HG03469 (cell line): ENCODE results near the gene TXNIP.

Experiments
- ATAC-seq: cut with Tn5 transposase; IDR thresholded peaks from one replicate; pipeline ENCODE4 v1.9.1; 2021; ENCODE audit warnings: mild to moderate bottlenecking, moderate library complexity, moderate number of reproducible peaks; ENCODE audit not compliant: unreplicated experiment

The TXNIP gene

GRCh38 chr1:146012703-146013558 is 16.6 kb upstream of the TXNIP start:
- ATAC-seq, result no peak

- no peak for ATAC-seq
Measured at GRCh38 chr1:146010126-146010738, 13.9 kb upstream of the TXNIP start.

- no peak for ATAC-seq
Measured at GRCh38 chr1:146007489-146008133, 11.2 kb upstream of the TXNIP start.

- no peak for ATAC-seq
Measured at GRCh38 chr1:146001709-146002108, 5.3 kb upstream of the TXNIP start.

- ATAC-seq, result no peak
Measured at GRCh38 chr1:145999321-146000024, 3.1 kb upstream of the TXNIP start.

- no peak for ATAC-seq
Measured at GRCh38 chr1:145997718-145998023, 1.3 kb upstream of the TXNIP start.

GRCh38 chr1:145997016-145997717 is 788 bp upstream of the TXNIP start:
- no peak for ATAC-seq

GRCh38 chr1:145995964-145996432 is 381 bp downstream of the TXNIP start:
- no peak for ATAC-seq

- no peak for ATAC-seq
Measured at GRCh38 chr1:145995148-145995881, 1.1 kb downstream of the TXNIP start.

- ATAC-seq, result no peak
Measured at GRCh38 chr1:145994391-145995120, 1.8 kb downstream of the TXNIP start.

- no peak for ATAC-seq
Measured at GRCh38 chr1:145993618-145994390, 2.6 kb downstream of the TXNIP start.

- no peak for ATAC-seq
Measured at GRCh38 chr1:145992958-145993617, 3.3 kb downstream of the TXNIP start.

GRCh38 chr1:145992502-145992936 is 3.9 kb downstream of the TXNIP start:
- no peak for ATAC-seq

GRCh38 chr1:145991735-145992412 is 4.5 kb downstream of the TXNIP start:
- no peak for ATAC-seq

- no peak for ATAC-seq
Measured at GRCh38 chr1:145990249-145990855, 6.0 kb downstream of the TXNIP start.

- ATAC-seq, result no peak
Measured at GRCh38 chr1:145988773-145989172, 7.6 kb downstream of the TXNIP start.

GRCh38 chr1:145987926-145988325 is 8.5 kb downstream of the TXNIP start:
- ATAC-seq, result no peak
